ENCODE measurements around the gene B2M.

B2M gene

GRCh38 chr15:44763848-44764247 lies 52.5 kb downstream of the B2M start:
- no peak for DNase-seq (ENCODE audit: extremely low read depth, low read depth)
- no peak for TF ChIP-seq CTCF (IDR thresholded peaks at IDR 0.05; ENCODE audit: low read depth, low read length)

- DNase-seq (ENCODE audit: extremely low read depth, low read depth), result no peak
- no peak for TF ChIP-seq CTCF (IDR thresholded peaks at IDR 0.05; ENCODE audit: low read depth, low read length)
Observed at GRCh38 chr15:44765036-44765435, 53.7 kb downstream of the B2M start.
